Mammary epithelial cell (primary cell): ENCODE data around the gene MTRF1.

Experiments
- EZH2 ChIP-seq: IDR thresholded peaks from 2 replicates; pipeline ENCODE4 v1.6.1; 2012; ENCODE audit warnings: low read length, inconsistent platforms, borderline replicate concordance
- TF ChIP-seq, protein P1 (sequence below), 2 donors: IDR thresholded peaks in 1 of 2; conservative IDR thresholded peaks in 1 of 2; 2 replicates each; pipeline ENCODE4 v1.5.1; 2011 to 2012; ENCODE audit warnings: inconsistent platforms in 2 of 2, low read length in 2 of 2, mild to moderate bottlenecking in 2 of 2, control low read depth in 1 of 2, low read depth in 1 of 2; ENCODE audit not compliant: insufficient read depth in 1 of 2; ENCODE audit errors: extremely low read depth in 1 of 2

DNA sequence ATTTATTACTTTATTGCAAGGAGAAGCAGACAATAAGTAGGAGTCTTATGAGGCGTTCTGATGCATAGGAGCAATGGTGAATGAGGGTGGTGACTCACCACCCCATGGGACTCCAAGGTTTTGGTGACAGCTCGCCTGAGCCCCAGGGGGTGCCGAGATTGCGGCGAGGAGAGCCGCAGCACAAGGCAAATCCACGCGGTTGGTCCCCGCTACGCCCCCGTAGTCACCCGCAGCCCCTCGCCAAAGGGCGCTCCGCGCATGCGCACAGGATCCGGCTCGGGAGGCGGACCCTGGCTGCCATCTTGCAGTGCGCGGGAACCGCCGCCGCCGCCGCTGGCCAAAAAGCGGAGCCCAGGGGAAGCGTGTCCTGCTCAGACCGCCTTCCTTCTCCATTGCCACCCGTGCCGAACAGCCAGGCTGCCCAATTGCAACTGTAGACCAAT, 47.6 kb upstream of the MTRF1 start, which contains the start of gene NAA16:
- TF ChIP-seq, protein P1, sequence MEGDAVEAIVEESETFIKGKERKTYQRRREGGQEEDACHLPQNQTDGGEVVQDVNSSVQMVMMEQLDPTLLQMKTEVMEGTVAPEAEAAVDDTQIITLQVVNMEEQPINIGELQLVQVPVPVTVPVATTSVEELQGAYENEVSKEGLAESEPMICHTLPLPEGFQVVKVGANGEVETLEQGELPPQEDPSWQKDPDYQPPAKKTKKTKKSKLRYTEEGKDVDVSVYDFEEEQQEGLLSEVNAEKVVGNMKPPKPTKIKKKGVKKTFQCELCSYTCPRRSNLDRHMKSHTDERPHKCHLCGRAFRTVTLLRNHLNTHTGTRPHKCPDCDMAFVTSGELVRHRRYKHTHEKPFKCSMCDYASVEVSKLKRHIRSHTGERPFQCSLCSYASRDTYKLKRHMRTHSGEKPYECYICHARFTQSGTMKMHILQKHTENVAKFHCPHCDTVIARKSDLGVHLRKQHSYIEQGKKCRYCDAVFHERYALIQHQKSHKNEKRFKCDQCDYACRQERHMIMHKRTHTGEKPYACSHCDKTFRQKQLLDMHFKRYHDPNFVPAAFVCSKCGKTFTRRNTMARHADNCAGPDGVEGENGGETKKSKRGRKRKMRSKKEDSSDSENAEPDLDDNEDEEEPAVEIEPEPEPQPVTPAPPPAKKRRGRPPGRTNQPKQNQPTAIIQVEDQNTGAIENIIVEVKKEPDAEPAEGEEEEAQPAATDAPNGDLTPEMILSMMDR (conservative IDR thresholded peaks at IDR 0.05 in 1 of 2, IDR thresholded peaks at IDR 0.05 in 1 of 2; ENCODE audit: extremely low read depth in 1 of 2, insufficient read depth in 1 of 2, low read depth in 1 of 2, low read length in 2 of 2), result no peak
- TF ChIP-seq EZH2, result no peak
